COR-L47 (cell line): Measurements from ENCODE around the gene GPLD1.

Source experiments
- DNase-seq: peaks from one replicate; lab custom pipeline; 2025; lab: John Stamatoyannopoulos, UW

GPLD1 gene

GRCh38 chr6:24381476-24382219 lies 107.7 kb downstream of the GPLD1 start:
- DNase-seq = no peak

GRCh38 chr6:24378473-24379097 lies 110.8 kb downstream of the GPLD1 start:
- DNase-seq = no peak
